PFSK-1 (cell line): ENCODE measurements around the gene PTPRN2.

ENCODE experiments used
- FOXP2 ChIP-seq: optimal IDR thresholded peaks from 2 replicates; pipeline ENCODE3; 2011; ENCODE audit warnings: borderline replicate concordance, control low read depth, inconsistent platforms; ENCODE audit not compliant: insufficient read depth; ENCODE audit errors: extremely low read length, extremely low read depth
- POLR2AphosphoS5 ChIP-seq: IDR thresholded peaks from 2 replicates; pipeline ENCODE4 v1.6.1; 2012; ENCODE audit warnings: low read depth, mild to moderate bottlenecking, control low read depth, low read length, moderate library complexity
- REST ChIP-seq, 2 experiments: IDR thresholded peaks; 2 replicates each; pipeline versions ENCODE4 v1.6.1 to v1.8.0; 2011 to 2012; ENCODE audit warnings: low read depth in 2 of 2, low read length in 2 of 2, control low read depth in 1 of 2, inconsistent platforms in 1 of 2, mild to moderate bottlenecking in 1 of 2, moderate library complexity in 1 of 2; ENCODE audit not compliant: insufficient read depth in 1 of 2
- SIN3A ChIP-seq: IDR thresholded peaks from 2 replicates; pipeline ENCODE4 v1.6.1; 2012; ENCODE audit warnings: mild to moderate bottlenecking, low read length, moderate library complexity, borderline replicate concordance; ENCODE audit not compliant: insufficient read depth
- TAF1 ChIP-seq: IDR thresholded peaks from 2 replicates; pipeline ENCODE4 v1.6.1; 2012; ENCODE audit warnings: low read length, control low read depth, borderline replicate concordance; ENCODE audit not compliant: insufficient read depth

PTPRN2 gene

GRCh38 chr7:158048569-158048968 lies 539.1 kb downstream of the PTPRN2 start:
- TF ChIP-seq REST (IDR thresholded peaks at IDR 0.05; ENCODE audit: insufficient read depth in 1 of 2, low read depth in 2 of 2, low read length in 2 of 2) (no peak), SIN3A (no peak), FOXP2 (no peak), TAF1 (no peak), POLR2AphosphoS5 (no peak)

GRCh38 chr7:158047391-158048059 lies 540.1 kb downstream of the PTPRN2 start:
- no peak for TF ChIP-seq FOXP2
- no peak for TF ChIP-seq TAF1
- no peak for TF ChIP-seq SIN3A
- no peak for TF ChIP-seq REST (IDR thresholded peaks at IDR 0.05; ENCODE audit: insufficient read depth in 1 of 2, low read depth in 2 of 2, low read length in 2 of 2)
- no peak for TF ChIP-seq POLR2AphosphoS5

GRCh38 chr7:158044482-158044823 lies 543.2 kb downstream of the PTPRN2 start:
- no peak for TF ChIP-seq SIN3A

GRCh38 chr7:158043551-158044481 lies 543.8 kb downstream of the PTPRN2 start:
- TF ChIP-seq SIN3A (no peak), FOXP2 (no peak), POLR2AphosphoS5 (no peak), TAF1 (no peak), REST (IDR thresholded peaks at IDR 0.05; ENCODE audit: insufficient read depth in 1 of 2, low read depth in 2 of 2, low read length in 2 of 2) (no peak)

GRCh38 chr7:158042156-158042880 lies 545.3 kb downstream of the PTPRN2 start:
- TF ChIP-seq FOXP2 (no peak), TAF1 (no peak), REST (IDR thresholded peaks at IDR 0.05; ENCODE audit: insufficient read depth in 1 of 2, low read depth in 2 of 2, low read length in 2 of 2) (no peak), SIN3A (no peak), POLR2AphosphoS5 (no peak)
